Activated CD4-positive, CD25-positive, alpha-beta regulatory T cell treated with anti-CD3 and anti-CD28 coated beads, Interleukin-2, amount 50 U/mL, for 16 hours (primary cell): ENCODE results near the gene H2BK1.

Source experiments
- DNase-seq: peaks from one replicate; pipeline ENCODE4 v3.0.0-alpha.2; 2020; ENCODE audit warnings: low read depth, low spot score

H2BK1 gene

GRCh38 chr7:151204383-151205032, 5.8 kb downstream of the H2BK1 start:
- DNase-seq = no peak

GRCh38 chr7:151202836-151203235, 7.5 kb downstream of the H2BK1 start:
- no peak for DNase-seq

- no peak for DNase-seq
Observed at GRCh38 chr7:151201751-151202150, 8.5 kb downstream of the H2BK1 start.

- no peak for DNase-seq
Observed at GRCh38 chr7:151201344-151201743, 8.9 kb downstream of the H2BK1 start.

GRCh38 chr7:151198945-151199848, 11.1 kb downstream of the H2BK1 start:
- DNase-seq = no peak

GRCh38 chr7:151197932-151198331, 12.4 kb downstream of the H2BK1 start:
- no peak for DNase-seq

GRCh38 chr7:151195616-151196450, 14.5 kb downstream of the H2BK1 start:
- no peak for DNase-seq

GRCh38 chr7:151194188-151194587, 16.1 kb downstream of the H2BK1 start:
- no peak for DNase-seq

- DNase-seq = no peak
Observed at GRCh38 chr7:151193203-151193978, 16.9 kb downstream of the H2BK1 start.

- no peak for DNase-seq
Observed at GRCh38 chr7:151192002-151192539, 18.2 kb downstream of the H2BK1 start.

- no peak for DNase-seq
Observed at GRCh38 chr7:151191544-151191943, 18.7 kb downstream of the H2BK1 start.

GRCh38 chr7:151189038-151189437, 21.2 kb downstream of the H2BK1 start:
- DNase-seq = no peak

GRCh38 chr7:151188252-151188542, 22.1 kb downstream of the H2BK1 start:
- DNase-seq = no peak

- no peak for DNase-seq
Observed at GRCh38 chr7:151187409-151188251, 22.7 kb downstream of the H2BK1 start.

- no peak for DNase-seq
Observed at GRCh38 chr7:151186640-151187408, 23.5 kb downstream of the H2BK1 start, which contains the start of gene ASB10. Gene ASB10, minus strand, starts transcription at chr7:151187250. Its CDS starts 120 bp downstream, at chr7:151187130.

GRCh38 chr7:151185762-151186639, 24.3 kb downstream of the H2BK1 start:
- no peak for DNase-seq

GRCh38 chr7:151181011-151181431, 29.3 kb downstream of the H2BK1 start:
- DNase-seq = no peak

GRCh38 chr7:151179946-151180345, 30.3 kb downstream of the H2BK1 start:
- no peak for DNase-seq
